Measurements from ENCODE around the gene ANKRD11.
A peak's percentile ranks its signal among the peaks of the same experiment; 100 is the strongest.

The ANKRD11 gene

GRCh38 chr16:89324056-89325010 is 166.0 kb downstream of the ANKRD11 start:
- no peak overlapping the region for H3K4me3 ChIP-seq (replicated peaks; ENCODE audit: low read depth, low read length)
- no peak for TF ChIP-seq CTCF (IDR thresholded peaks at IDR 0.05; ENCODE audit: low read depth, low read length, missing control alignments)
- no peak for DNase-seq (ENCODE audit: extremely low read depth, low read depth)

DNA sequence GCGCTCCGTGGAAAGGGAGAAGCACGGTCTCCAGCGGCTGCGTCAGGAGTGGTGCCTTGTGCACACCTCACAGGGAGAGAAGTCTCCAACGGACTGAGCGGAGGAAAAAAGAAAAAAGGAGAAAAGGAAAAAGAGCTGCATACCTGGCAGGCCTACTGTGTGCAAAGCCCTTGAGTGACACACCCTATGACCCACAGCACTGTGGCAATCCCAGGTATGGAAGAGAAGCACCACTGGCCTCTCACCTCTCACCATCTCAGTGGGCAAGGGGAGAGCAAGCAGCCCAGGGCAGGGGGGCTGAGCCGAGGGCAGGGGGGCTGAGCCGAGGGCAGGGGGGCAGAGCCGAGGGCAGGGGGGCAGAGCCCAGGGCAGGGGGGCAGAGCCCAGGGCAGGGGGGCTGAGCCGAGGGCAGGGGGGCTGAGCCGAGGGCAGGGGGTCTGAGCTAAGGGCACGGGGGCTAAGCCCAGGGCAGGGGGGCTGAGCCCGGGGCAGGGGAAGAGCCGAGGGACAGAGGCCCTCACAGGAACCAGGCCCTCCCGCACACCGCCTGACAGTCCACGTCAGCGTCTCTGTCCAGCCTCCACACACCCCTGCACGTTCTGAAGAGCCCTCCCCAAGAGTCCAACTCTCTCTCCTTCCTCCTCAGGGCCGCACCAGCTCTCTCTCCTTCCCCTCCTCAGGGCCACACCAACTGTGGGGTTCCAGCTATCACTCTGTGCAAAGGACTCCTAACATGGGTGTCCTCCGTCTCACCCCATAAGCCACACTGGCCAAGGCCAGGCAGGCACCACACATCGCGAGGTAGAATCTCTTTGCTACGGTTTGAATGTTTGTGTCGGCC is 167.0 kb downstream of the ANKRD11 start:
- DNase-seq (ENCODE audit: extremely low read depth, low read depth): no peak
- no peak for TF ChIP-seq CTCF (IDR thresholded peaks at IDR 0.05; ENCODE audit: low read depth, low read length, missing control alignments)
- H3K4me3 ChIP-seq (replicated peaks; ENCODE audit: low read depth, low read length): no peak overlapping the region

GRCh38 chr16:89322321-89323119 is 167.8 kb downstream of the ANKRD11 start:
- TF ChIP-seq CTCF (IDR thresholded peaks at IDR 0.05; ENCODE audit: low read depth, low read length, missing control alignments): no peak
- DNase-seq (ENCODE audit: extremely low read depth, low read depth): no peak

DNA sequence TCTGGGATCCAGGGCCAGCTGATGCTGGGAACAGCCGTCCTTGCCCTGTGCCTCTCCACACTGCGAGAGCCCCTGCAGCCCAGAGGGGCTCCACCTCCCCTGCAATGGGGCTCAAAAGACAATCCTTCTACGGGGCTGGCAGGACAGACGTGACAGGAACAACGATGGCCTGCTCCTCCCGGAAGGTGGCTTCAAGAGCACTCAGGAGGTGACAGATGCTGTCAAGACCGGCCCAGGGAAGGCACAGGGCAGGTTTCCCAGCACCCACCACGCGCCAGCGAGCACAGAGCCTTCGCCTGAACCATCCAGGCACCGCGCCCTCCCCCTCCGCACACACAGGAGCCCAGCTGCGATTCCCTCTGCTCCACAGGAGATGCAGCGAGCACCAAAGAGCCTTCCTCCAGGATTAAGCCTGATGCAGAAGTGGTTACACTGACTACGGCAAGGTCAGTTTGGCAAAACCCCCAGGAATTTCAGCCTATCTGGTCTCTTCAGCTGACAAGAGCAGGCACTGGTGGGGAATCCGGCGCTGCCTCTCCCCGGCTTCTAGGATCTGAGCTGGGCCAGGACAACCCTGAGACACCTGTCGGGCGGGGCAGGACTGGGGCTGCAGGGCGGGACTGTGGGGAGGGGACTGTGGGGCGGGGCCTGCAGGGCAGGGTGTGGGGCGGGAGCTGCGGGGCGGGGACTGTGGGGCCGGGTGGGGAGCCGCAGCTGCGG is 169.4 kb downstream of the ANKRD11 start:
- TF ChIP-seq CTCF (IDR thresholded peaks at IDR 0.05; ENCODE audit: low read depth, low read length, missing control alignments): no peak
- H3K4me3 ChIP-seq (replicated peaks; ENCODE audit: low read depth, low read length): peak overlapping the region; percentile 27
- DNase-seq (ENCODE audit: extremely low read depth, low read depth): no peak

More at GRCh38 chr16:89322321-89323119, 167.8 kb downstream of the ANKRD11 start:
- no peak overlapping the region for H3K4me3 ChIP-seq (replicated peaks; ENCODE audit: low read depth, low read length)

GRCh38 chr16:89319886-89320781 is 170.2 kb downstream of the ANKRD11 start:
- no peak for TF ChIP-seq CTCF (IDR thresholded peaks at IDR 0.05; ENCODE audit: low read depth, low read length, missing control alignments)
- peak overlapping the region; percentile 27 for H3K4me3 ChIP-seq (replicated peaks; ENCODE audit: low read depth, low read length)
- DNase-seq (ENCODE audit: extremely low read depth, low read depth): no peak
